Activated CD4-positive, alpha-beta T cell treated with anti-CD3 and anti-CD28 coated beads, Interleukin-2, Interleukin-6, amounts not matched to agents 100 ng/mL and 50 ng/mL, durations not matched to agents 16 hours and 8 hours (primary cell): ENCODE results near the gene NRG2.

Experiments used
- DNase-seq: peaks from one replicate; pipeline ENCODE4 v3.0.0-alpha.2; 2020

Gene NRG2

DNA sequence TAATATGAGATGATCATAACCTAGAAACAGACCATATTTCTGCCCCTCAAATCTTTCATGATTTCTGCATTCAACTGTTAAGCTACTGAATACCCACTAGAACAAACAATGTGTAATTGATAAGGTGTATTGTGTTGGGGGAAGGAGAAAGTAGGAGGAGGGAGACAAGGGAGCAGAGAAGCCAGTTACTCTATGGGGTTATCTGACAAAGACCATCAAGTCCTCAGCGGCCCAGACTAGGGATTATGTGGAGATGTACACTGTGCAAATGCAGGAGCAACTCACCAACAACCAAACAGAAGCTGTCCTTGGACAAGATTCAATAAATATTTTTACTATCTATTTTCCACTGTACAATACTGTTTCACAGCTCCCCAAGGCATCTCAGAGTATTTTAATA is 2.7 kb downstream of the NRG2 start:
- no peak for DNase-seq

DNA sequence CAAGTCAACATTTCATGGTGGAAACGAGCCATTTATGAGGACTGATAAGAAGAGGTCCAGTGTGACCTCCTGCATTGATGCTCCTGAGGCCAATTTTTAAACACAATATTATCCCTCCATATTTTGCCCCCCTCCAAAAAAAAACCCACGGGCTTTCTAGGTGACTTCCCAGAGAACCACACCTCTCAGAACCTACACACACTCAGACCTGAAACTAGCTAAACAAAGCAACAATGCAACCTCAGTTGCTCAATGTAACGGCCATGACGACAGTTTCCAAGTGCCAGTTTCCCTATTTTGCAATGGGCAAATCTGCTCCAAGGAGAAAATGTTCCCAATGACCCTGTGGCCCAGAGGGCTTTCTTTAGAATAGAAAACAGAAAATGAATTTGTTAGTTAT is 3.5 kb downstream of the NRG2 start:
- no peak for DNase-seq

GRCh38 chr5:140038373-140038957 is 4.6 kb downstream of the NRG2 start:
- DNase-seq, result no peak

GRCh38 chr5:140037012-140037411 is 6.1 kb downstream of the NRG2 start:
- no peak for DNase-seq

- no peak for DNase-seq
Observed at GRCh38 chr5:140035881-140036280, 7.2 kb downstream of the NRG2 start.

DNA sequence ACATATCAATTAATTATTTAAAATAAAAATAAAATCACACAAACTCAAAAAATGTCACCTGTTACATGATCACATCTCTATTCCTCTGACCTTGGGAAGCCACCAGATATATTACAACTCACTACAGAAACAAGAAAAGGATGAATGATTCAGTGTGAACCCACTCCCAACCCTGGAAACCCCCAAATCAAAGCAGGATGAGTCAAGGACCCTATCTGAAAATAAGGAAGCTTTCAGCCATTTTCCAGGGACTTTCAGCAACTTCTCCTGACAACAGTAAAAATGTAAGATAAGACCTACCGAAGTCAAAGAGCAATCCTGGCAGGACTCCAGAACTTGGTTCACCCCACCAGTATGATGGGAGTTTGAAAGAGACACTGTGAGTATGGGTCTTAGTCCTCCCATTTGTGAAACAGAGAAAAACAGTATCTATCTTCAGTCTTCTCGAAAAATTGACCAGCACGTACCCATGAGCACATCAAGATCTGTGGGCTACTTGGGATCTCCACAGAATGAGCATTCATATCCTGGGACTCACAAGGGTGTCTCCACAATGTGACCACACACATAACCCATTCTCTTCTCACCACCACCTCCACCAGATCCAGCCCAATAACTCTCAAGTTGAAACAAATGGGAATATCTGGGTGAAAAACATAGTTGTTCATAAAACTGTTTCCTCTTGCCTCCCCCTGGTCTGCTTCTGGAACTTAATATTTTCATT is 9.9 kb downstream of the NRG2 start:
- no peak for DNase-seq

DNA sequence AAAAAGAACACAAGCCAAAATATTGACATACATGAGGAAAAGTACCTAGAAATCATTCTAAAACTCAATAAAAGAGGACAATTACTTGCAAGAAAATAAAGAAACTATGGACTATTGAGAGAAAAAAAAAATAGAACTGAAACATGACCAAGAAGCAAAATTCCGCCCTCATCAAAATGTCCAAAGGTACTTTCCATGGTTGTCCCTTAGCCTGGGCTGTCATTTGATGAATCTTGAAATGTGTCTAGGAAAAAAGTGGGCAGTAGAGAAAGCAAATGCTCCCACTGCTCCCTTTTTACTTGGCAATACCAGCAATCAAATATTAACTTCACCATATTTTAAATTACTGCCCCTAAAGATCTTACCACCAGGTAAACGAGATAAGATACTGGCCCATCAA is 10.8 kb downstream of the NRG2 start:
- no peak for DNase-seq

DNA sequence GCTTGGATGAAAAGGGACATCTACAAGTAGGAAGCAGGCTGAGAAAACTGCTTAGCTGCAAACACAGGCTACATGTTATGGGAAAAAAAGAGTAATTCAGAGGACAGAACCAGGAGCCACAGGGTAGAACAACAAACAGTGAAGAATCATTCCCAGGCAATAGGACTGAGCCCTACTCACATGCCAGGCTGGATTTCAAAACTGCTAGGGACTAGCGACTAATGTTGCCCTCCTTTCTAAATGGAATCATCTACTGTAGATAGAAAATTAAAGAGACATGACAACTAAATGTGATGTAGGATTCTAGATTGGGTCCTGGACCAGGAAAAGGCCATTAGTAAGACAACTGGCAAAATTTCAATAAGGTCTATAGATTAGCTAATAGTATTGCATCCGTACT is 15.3 kb downstream of the NRG2 start:
- no peak for DNase-seq

- DNase-seq, result no peak
Observed at GRCh38 chr5:140025736-140026135, 17.4 kb downstream of the NRG2 start.

GRCh38 chr5:140024928-140025327 is 18.2 kb downstream of the NRG2 start:
- no peak for DNase-seq

DNA sequence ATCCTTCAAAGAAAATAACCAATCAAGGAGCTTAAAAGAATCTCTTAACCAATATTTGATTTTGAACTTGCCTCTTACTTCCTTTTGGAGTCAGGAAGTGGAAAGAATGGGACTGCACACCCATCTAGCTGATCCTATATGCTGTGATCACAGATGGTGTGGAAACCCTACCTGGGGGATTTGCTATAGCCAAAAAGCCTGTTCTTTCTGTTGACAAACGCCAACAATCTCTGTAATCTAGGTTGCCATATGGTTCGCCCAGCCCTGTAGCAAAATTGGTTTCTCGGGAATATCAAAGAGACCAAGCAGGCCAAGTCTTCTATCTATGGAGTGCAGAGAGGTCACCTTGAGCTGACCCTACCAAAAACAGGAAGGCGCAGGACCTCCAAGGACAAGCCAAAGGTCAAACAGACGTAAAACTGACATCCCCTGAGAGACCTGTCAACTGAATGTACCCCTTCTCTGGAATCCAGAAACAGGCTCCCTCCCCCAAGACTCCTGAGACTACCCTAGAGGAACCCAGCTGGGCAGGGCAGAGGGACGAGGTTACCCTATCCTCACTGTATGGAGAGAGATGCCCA is 19.4 kb downstream of the NRG2 start:
- no peak for DNase-seq

DNA sequence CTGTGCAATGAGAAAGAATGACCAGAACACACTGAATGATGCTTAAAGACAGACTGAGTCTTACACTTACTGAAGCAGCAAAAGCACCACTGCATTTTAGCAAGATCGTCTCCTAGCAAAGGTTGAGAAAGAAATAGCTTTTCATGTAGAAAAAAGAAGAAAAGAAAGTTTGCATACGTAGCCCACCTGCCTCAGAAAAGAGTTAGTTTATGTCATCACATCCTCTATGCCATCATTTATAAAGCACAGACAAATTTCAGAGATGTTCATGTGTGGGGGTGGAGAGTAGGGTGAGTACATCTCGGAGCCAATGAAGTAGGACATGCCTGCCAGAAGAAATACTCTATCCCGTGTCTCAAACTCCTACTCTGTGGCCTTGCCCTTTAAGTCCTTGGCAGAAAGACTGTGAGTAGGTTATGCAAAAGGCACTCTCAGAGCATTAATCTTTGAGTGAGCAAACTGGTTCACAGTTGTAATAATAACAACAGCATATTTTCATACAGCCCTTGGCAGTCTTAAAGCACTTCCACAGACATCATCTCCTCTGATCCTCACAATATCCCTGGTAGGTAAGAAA is 22.4 kb downstream of the NRG2 start:
- DNase-seq, result no peak

DNA sequence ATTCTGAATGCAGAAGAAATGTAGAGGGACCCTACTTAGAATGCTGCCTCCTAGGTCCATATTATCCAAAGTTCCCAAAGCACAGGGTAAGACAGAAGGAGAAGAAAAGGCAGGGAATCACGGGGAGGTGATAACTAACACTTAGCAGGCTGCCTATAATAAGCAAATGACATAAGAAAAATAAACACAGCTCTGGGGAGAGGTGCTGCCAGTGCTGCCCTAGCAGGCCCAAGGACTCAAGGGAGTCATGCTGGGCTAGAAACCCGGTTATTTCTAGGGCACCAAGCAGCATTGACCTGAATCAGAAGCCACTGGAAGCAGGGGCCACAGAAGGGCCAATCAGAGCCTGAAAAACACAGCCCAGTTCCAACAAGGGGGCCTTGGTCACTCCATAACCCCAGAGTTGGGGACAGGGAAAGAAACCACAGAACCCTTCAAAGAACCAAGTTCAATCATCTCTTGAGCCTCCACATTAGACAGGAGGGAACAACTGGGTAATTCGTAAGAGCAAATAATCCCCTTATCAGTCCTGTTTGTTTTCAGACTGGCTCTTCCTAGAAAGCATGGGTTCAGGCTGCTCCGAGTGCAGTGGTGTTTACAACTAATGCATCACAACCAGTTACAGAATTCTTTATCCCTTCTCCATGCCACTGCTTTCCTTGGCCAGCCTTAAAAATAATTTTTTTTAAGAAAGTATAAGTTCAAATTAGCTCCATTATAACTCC is 24.0 kb downstream of the NRG2 start:
- DNase-seq, result no peak

- no peak for DNase-seq
Observed at GRCh38 chr5:140018517-140018916, 24.6 kb downstream of the NRG2 start.

DNA sequence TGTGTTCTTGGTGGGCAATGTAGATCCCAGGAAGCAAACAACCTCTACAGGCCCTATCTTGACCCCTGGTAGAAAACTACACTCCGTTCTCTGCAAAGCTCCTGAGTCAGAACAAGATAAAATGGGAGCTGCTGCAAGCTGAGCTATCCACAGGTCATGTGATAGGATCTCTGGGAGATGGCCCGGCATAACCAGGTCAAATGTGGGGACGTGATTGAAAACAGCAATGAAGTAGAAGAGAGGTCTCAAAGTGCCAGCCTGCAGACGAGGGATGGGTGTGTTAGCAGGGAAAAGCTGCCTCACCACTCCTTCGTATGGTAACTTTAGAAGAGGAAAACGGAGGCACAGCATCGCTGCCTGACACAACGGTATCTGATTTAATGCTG is 25.0 kb downstream of the NRG2 start:
- DNase-seq, result no peak

- no peak for DNase-seq
Observed at GRCh38 chr5:140017397-140018095, 25.6 kb downstream of the NRG2 start.

DNA sequence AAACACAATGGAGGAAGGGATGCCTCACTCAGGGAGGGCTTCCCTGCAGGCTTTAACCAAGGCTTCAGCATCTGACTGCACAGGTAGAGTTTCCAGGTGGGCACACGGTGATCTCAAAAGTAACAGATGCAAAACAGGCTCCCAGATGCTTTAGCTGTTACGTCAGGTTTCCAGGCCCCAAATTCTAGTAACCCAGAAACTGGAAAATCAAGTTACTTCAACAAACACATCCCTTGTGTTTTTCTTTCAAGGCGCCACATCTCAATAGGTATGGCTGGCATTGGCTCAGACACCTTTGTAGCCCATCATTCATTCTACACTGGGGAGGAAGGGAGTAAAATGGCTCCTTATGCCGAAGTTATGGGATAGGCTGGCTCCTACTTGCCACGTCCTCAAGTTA is 27.4 kb downstream of the NRG2 start:
- no peak for DNase-seq

GRCh38 chr5:140014751-140015150 is 28.3 kb downstream of the NRG2 start:
- DNase-seq, result no peak

DNA sequence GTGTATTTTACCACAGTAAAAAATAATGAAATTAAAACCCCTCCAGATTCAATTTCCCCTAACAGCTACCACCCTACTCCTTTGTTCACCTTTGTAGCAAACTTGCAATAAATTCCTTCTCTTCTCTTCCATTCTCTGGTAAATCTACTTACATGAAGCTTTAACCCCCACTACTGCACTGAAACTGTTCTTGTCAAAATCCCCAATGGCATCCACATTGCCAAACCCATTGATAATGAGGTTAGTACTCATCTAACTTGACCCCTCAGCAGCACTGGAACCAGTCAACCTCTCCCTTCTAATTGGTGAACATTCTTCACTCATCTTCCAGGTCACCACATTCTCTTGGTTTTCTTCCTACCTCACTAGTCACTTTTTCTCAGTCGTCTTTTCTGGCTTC is 29.6 kb downstream of the NRG2 start:
- no peak for DNase-seq

- DNase-seq, result no peak
Observed at GRCh38 chr5:140012443-140012842, 30.7 kb downstream of the NRG2 start.

DNA sequence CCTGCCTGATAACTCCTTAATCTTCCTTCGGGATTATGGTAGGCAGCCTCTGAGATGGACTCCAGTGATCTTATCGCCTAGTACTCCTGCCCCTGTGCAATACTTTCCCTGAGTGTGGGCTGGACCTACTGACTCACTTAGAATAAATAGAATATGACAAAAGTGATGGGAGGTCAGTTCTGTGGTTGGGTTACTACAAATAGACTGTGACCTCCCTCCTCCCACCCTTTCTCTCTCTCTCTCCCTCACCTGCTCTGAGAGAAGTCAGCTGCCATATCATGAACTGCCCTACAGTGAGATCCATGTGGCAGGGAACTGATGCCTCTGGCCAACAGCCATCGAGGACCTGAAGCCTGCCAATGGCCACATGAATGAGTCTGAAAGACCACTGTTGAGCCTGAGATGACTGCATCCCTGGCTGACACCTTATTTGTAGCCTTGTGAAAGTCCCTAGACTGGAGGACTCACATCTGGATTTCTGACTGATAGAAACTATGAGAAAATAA is 31.7 kb downstream of the NRG2 start:
- no peak for DNase-seq

DNA sequence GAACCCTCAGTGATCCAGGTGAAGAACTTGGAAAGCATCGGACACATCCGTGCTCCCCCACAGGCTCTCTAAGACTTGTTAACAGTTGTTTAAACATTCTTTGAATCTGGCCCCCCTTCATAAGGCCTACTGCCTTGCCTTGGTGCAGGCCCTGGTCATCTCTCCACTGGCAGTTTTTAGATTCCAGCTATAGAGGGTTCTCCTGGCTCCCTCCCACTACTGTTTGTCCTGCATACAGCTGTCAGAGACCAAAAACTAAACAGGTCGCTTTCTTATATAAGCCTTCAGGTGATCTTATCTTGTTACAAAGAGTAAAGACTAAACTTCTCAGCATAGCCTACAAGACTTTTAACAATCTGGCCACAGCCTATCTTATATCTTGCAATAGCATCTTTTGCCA is 32.3 kb downstream of the NRG2 start:
- no peak for DNase-seq

DNA sequence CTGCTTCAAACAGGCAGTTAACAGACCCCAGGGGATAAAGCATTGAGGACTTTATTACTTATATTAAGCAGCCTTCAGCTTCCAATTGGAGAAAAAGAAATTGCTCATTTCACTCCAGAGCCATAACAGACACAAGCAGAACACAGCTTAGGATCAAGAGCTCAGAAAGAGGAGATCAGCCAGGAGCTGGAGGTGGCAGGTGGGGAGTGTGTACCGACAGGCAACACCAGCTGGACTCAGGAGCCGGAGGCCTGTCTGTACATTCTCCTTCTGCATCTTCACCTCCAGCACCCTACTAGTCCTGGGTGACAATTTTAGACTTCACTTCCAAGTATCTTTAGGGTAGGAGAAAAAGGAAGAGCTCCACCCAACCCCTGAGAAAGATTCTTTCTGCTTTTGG is 35.8 kb downstream of the NRG2 start:
- DNase-seq, result no peak
